Activated CD4-positive, alpha-beta T cell treated with anti-CD3 and anti-CD28 coated beads, Interleukin-2, amount 50 U/mL, for 16 hours (primary cell): ENCODE data around the gene NCL.
A peak's percentile ranks its signal among the peaks of the same experiment; 100 is the strongest.

ENCODE experiments used
- DNase-seq: peaks from one replicate; pipeline ENCODE4 v3.0.0-alpha.2; 2020

NCL gene, protein sequence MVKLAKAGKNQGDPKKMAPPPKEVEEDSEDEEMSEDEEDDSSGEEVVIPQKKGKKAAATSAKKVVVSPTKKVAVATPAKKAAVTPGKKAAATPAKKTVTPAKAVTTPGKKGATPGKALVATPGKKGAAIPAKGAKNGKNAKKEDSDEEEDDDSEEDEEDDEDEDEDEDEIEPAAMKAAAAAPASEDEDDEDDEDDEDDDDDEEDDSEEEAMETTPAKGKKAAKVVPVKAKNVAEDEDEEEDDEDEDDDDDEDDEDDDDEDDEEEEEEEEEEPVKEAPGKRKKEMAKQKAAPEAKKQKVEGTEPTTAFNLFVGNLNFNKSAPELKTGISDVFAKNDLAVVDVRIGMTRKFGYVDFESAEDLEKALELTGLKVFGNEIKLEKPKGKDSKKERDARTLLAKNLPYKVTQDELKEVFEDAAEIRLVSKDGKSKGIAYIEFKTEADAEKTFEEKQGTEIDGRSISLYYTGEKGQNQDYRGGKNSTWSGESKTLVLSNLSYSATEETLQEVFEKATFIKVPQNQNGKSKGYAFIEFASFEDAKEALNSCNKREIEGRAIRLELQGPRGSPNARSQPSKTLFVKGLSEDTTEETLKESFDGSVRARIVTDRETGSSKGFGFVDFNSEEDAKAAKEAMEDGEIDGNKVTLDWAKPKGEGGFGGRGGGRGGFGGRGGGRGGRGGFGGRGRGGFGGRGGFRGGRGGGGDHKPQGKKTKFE

DNA sequence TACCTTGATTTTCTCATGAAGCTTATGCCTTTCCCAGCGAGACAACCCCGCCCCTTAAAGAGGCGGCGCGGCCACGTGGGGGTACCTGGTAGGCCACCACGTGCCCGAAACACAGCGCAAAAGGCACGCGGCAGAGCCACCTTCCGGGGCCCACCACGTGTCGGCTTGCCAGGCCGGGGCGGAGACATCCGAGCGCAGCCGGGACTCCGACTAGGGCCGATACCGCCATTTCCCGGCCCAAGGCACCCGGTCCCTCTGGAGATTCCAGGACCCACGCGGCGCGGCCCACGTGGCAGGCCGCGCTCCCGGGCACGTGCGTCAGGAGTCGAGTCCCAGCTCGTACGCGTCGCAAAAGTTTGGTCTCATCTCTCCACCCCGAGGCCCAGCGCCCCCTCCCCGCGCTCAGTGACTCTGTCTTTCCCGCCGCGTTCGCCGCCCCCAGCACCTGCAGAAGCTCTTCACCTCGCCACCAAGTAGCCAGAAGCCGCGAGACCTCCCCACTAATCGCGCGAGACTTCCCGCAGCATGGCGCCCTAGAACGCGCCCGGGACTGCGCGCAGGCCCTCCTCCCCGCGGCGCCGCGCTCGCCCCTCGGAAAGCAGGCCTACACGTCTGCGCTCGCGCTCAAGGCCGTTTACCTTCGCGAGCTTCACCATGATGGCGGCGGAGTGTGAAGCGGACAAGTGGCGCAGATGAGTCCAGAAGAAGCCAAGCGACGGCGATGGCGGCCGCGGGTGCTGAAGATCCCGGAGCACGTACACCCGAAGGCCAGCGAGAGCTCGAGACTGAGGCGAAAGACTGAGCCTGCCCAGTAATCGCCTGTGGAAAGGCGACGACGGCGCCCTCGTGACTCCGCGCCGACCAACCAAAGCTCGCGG, at the start of gene NCL:
NCL (minus strand) TSS at position 787 of the 878 bp plus-strand sequence; CDS start at position 656, 131 bp downstream.
- peak; percentile 88 for DNase-seq

GRCh38 chr2:231513746-231514224, 49.5 kb upstream of the NCL start:
- DNase-seq = no peak

- DNase-seq = no peak
Observed at GRCh38 chr2:231512222-231512621, 47.9 kb upstream of the NCL start.

GRCh38 chr2:231503766-231504165, 39.5 kb upstream of the NCL start:
- no peak for DNase-seq

DNA sequence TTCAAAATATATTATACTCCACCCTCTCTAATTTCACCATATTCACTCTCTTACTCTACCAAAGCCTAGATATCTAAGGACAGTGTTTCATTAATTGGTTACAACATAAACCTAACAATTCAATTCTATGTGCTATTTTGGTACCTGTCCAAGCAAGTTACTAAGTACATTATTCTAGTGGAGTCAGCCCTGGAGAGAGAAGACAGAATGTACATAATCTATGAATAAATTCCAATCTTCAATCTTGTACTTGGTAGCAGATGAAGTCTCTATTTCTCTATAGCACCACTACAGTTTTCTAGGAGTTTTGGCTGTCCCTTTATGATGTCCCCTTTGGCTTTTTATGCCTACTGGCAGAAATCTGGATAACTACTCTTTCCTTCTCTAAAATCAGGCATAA, 38.3 kb upstream of the NCL start:
- no peak for DNase-seq

DNA sequence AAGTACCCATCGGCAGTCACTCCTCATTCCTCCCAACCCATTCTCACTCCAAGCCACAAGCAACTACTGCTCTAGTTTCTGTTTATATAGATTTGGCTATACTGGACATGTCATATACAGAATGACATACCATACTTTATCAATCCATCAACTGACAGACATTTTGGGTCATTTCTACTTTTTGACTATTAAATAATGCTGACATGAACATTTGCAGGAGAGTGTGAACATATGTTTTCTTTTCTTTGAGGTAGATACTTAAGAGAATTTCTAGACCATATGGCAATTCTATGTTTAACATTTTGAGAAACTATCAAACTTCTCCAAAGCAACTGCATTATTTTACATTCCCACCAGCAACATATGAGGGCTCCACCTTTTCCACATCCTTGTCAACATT, 33.4 kb upstream of the NCL start:
- DNase-seq = no peak

DNA sequence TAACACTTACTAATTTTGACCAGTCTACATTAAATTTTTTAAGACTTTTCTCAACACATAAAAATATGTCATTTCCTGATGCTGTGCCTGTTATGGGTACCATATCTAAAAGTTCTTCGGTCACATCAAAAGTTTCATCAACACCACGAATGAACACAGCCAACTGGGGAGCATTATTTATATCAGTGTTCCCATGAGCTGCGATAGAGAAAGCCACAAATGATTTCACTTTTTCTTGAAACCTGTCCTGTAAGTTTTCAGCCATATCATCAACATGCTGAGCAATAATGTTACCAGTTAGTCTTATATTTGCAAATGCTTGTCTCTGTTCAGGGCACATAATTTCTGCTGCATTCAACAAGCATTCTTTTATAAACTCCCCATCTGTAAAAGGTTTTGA, 30.4 kb upstream of the NCL start:
- DNase-seq = peak; percentile 10

GRCh38 chr2:231490801-231491200, 26.5 kb upstream of the NCL start:
- no peak for DNase-seq

- DNase-seq = peak; percentile 31
Observed at GRCh38 chr2:231489990-231490389, 25.7 kb upstream of the NCL start.

GRCh38 chr2:231488331-231488730, 24.0 kb upstream of the NCL start:
- DNase-seq = no peak

- no peak for DNase-seq
Observed at GRCh38 chr2:231486851-231487596, 22.7 kb upstream of the NCL start.

- DNase-seq = peak; percentile 27
Observed at GRCh38 chr2:231483398-231484329, 19.4 kb upstream of the NCL start.

GRCh38 chr2:231482806-231483391, 18.6 kb upstream of the NCL start:
- peak; percentile 70 for DNase-seq

- no peak for DNase-seq
Observed at GRCh38 chr2:231480781-231481180, 16.5 kb upstream of the NCL start.

GRCh38 chr2:231479455-231479854, 15.2 kb upstream of the NCL start:
- no peak for DNase-seq

DNA sequence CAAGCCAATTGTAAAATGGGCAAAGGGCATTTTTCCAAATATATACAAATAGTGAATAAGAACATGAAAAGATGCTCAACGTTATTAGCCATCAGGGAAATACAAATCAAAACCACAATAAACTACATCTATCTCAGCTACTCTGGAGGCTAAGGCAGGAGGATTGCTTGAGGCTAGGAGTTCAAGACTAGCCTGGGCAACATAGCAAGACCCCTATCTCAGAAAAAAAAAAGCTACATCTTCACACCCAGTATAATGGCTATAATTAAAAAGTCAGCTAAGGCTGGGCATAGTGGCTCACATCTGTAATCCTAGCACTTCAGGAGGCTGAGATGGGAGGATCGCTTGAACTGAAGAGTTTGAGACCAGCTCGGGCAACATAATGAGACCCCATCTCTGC, 12.6 kb upstream of the NCL start:
- DNase-seq = no peak

DNA sequence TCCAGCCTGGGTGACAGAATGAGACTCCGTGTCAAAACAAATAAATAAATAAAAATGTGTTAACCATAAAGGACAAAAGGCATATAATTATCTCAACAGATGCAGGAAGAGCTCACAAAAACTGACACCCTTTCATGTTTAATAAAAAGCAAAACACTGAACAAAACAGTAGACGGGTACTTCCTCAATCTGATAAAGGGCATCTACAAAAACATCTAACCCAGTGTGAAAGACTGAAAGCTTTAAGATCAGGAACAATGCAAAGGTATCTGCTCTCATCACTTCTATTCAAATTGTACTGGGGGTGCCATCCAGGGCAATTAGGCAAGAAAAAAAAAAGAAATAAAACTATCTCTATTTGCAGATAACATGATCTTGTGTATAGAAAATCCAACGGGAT, 11.7 kb upstream of the NCL start:
- no peak for DNase-seq

- no peak for DNase-seq
Observed at GRCh38 chr2:231472816-231473215, 8.5 kb upstream of the NCL start.

DNA sequence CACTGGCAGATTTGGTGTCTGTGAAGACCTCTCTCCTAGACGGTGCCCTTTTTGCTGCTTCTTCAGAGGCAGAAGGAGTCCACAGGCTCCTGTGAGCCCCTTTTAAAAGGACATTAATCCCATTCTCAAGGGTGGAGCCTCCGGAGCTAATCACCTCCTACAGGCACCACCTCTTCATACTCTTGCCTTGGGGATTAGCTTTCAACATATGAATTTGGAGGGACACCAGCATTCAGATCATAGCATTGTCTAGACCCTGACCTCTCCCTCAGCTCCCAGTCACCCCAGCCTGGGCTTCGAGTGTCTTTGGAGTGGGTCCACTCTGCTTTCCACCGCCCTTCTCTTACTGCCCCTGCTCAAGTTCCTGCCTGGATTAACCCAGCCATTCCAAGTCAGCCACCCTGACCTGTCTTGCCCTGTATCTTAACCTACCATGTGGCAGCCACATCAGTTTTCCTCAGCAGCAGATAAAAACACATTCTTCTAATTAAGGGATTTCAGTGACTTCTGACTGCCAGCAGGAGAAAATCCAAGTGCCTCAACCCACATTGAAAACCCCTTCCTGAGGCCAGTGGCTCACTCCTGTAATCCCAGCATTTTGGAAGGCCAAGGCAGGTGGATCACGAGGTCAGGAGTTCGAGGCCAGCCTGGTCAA, 6.1 kb upstream of the NCL start:
- no peak for DNase-seq

DNA sequence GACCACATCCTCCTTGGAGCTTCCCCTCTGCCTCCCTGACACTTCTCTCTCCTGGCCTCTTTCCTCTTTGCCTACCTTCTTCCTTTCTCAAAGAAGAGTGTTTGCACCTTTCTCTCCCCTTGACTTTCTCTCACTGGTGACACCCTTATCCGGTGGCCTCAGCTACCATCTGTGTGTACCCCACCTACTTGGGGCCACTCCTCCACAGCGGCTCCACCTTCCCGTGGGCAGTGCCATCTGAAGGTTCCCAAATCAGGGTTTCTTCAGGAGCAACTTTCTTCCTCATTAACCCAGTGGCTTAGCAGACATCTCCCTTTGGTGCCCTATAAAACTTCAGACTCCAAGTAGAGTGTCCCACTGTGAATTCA, 5.3 kb upstream of the NCL start:
- DNase-seq = no peak
